ENCODE results near the gene PTH2R.

PTH2R gene

DNA sequence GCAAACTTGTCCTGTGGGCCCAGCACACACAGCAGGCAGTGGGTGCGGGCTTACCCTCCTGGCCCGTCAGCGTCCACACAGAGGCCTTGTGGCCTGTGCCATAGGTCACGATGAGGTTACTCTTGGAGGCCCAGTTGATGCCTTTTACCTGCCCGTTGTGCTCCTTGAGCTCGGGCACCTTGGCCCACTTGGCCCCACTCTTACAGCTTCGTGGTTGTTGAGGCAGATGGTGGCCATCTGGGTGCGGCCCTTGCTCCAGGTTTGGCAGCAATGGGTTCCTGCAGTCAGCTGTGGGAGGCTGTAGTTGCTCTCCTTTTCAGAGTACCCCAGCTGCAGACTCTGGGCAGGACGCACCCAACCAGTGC lies 45.5 kb upstream of the PTH2R start:
- TF ChIP-seq, protein P1, sequence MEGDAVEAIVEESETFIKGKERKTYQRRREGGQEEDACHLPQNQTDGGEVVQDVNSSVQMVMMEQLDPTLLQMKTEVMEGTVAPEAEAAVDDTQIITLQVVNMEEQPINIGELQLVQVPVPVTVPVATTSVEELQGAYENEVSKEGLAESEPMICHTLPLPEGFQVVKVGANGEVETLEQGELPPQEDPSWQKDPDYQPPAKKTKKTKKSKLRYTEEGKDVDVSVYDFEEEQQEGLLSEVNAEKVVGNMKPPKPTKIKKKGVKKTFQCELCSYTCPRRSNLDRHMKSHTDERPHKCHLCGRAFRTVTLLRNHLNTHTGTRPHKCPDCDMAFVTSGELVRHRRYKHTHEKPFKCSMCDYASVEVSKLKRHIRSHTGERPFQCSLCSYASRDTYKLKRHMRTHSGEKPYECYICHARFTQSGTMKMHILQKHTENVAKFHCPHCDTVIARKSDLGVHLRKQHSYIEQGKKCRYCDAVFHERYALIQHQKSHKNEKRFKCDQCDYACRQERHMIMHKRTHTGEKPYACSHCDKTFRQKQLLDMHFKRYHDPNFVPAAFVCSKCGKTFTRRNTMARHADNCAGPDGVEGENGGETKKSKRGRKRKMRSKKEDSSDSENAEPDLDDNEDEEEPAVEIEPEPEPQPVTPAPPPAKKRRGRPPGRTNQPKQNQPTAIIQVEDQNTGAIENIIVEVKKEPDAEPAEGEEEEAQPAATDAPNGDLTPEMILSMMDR (IDR thresholded peaks at IDR 0.05; ENCODE audit: borderline replicate concordance, insufficient read depth, low read depth, low read length) = no peak
- H3K4me3 ChIP-seq (ENCODE audit: low read depth, low read length) = no peak overlapping the region

GRCh38 chr2:208363485-208363884 lies 43.1 kb upstream of the PTH2R start:
- H3K4me3 ChIP-seq (ENCODE audit: low read depth, low read length) = no peak overlapping the region

DNA sequence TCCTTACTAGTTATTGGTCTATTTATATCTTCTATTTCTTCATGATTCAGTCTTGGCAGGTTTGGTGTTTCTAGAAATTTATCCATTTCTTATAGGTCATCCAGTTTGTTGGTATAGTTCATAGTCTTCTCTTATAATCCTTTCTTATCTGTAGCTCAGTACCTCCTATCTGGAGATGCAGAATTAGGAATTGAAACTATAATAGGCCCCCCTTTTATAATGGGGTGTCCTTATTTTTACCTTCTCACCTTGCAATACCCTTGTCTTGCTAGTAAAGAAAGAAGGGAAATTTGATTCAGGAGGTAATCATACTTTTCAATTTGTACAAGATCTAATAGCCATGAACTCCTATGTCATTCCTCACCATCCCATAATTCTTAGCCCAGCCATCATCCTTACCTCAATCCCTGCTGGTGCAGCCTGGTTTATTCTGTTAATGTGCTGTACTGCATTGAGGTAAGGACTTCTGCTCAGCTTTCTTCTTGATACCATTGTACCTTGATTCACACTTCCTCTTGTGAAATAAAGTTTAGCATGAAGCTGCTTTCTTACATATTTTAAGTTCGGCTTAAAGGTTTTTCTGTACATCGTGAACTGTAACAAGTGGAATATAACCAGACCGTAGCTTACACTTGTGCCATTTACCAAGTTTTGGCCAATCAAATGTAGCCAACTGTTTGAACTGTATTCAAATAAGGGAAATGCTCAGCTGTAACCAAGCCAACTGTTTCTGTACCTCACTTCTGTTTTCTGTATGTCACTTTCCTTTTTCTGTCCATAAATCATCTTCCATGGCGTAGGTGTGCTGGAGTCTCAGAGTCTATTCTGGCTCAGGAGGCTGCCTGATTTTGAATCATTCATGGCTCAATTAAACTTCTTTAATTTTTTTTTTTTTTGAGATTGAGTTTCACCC lies 40.1 kb upstream of the PTH2R start:
- TF ChIP-seq, protein P1 (IDR thresholded peaks at IDR 0.05; ENCODE audit: borderline replicate concordance, insufficient read depth, low read depth, low read length) = no peak

More at GRCh38 chr2:208363485-208363884, 43.1 kb upstream of the PTH2R start:
- TF ChIP-seq, protein P1 (IDR thresholded peaks at IDR 0.05; ENCODE audit: borderline replicate concordance, insufficient read depth, low read depth, low read length) = no peak

DNA sequence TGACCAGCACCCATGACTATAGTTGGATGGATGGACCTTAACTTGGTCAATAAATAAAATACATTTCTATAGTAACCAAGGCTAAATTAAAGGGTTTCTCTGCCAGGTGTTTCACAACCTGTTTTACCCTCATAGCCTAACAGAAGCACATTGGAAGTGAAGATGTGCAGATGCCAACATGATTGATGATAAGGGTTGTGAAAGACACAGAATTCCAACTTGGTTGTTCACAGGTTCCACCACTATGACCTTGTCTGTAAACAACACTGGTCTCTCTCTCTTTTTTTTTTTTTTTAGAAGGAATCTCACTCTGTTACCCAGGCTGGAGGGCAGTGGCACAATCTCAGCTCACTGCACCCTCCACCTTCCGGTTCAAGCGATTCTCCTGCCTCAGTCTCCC lies 37.5 kb upstream of the PTH2R start:
- H3K4me3 ChIP-seq (ENCODE audit: low read depth, low read length) = no peak overlapping the region
- TF ChIP-seq, protein P1 (IDR thresholded peaks at IDR 0.05; ENCODE audit: borderline replicate concordance, insufficient read depth, low read depth, low read length) = no peak

More for the DNA sequence above, 40.1 kb upstream of the PTH2R start:
- H3K4me3 ChIP-seq (ENCODE audit: low read depth, low read length) = no peak overlapping the region

- TF ChIP-seq, protein P1 (IDR thresholded peaks at IDR 0.05; ENCODE audit: borderline replicate concordance, insufficient read depth, low read depth, low read length) = no peak
- no peak overlapping the region for H3K4me3 ChIP-seq (ENCODE audit: low read depth, low read length)
These were observed 35.5 kb upstream of the PTH2R start for GRCh38 chr2:208370881-208371633.

DNA sequence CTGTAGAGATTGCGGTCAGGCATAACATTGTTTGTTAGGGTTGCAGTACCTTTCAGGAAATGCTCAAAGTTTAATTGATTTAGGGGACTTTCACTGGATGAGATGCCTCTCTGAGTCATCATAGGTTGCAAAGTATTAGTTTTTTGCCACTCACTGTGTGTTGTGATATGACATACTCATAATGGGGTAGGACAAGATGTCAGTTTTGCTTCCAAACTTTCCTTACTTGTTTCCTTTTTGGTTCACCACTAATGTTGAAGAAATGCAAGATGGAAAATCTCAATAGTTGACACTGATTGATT lies 35.0 kb upstream of the PTH2R start:
- TF ChIP-seq, protein P1 (IDR thresholded peaks at IDR 0.05; ENCODE audit: borderline replicate concordance, insufficient read depth, low read depth, low read length) = no peak

More for the DNA sequence above, 35.0 kb upstream of the PTH2R start:
- no peak overlapping the region for H3K4me3 ChIP-seq (ENCODE audit: low read depth, low read length)
